ENCODE results near the gene DENND1A.

DNA sequence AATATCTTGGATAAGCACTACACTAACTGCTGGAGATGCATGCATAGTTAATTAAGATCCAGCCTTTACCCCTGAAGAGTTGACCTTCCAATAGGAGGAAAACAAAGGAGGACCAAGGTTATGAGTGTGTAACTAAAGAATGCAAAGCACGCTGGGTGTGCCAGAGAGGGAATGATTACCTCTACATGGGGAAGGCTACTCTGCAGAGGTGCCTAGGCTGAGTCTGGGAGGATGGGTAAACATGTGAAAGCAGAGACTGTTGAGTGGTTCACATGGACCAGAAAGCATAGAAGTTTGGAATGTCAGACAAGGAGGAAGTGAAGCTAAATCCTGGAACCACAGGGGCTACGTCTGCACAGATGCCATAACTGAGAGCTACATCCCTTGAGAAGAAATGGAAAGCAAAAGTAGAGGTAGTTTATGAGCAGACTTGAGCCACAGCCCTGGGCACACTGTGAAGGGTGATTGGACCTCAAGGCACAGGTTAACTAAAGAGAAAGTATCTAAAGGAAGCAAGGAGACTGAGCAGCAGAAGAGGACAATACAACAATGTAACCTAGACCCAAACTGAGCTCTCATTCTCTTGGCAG lies 176.2 kb downstream of the DENND1A start:
- no peak for TF ChIP-seq POLR2AphosphoS5 (IDR thresholded peaks at IDR 0.05; ENCODE audit: low read depth, low read length)
- TF ChIP-seq SIN3A (IDR thresholded peaks at IDR 0.05; ENCODE audit: borderline replicate concordance, insufficient read depth, low read length), result no peak
- TF ChIP-seq, protein P1, sequence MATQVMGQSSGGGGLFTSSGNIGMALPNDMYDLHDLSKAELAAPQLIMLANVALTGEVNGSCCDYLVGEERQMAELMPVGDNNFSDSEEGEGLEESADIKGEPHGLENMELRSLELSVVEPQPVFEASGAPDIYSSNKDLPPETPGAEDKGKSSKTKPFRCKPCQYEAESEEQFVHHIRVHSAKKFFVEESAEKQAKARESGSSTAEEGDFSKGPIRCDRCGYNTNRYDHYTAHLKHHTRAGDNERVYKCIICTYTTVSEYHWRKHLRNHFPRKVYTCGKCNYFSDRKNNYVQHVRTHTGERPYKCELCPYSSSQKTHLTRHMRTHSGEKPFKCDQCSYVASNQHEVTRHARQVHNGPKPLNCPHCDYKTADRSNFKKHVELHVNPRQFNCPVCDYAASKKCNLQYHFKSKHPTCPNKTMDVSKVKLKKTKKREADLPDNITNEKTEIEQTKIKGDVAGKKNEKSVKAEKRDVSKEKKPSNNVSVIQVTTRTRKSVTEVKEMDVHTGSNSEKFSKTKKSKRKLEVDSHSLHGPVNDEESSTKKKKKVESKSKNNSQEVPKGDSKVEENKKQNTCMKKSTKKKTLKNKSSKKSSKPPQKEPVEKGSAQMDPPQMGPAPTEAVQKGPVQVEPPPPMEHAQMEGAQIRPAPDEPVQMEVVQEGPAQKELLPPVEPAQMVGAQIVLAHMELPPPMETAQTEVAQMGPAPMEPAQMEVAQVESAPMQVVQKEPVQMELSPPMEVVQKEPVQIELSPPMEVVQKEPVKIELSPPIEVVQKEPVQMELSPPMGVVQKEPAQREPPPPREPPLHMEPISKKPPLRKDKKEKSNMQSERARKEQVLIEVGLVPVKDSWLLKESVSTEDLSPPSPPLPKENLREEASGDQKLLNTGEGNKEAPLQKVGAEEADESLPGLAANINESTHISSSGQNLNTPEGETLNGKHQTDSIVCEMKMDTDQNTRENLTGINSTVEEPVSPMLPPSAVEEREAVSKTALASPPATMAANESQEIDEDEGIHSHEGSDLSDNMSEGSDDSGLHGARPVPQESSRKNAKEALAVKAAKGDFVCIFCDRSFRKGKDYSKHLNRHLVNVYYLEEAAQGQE (IDR thresholded peaks at IDR 0.05; ENCODE audit: insufficient read depth in 1 of 2, low read depth in 2 of 2, low read length in 2 of 2), result no peak
- TF ChIP-seq TAF1 (IDR thresholded peaks at IDR 0.05; ENCODE audit: borderline replicate concordance, insufficient read depth, low read length), result no peak
- no peak for TF ChIP-seq FOXP2 (optimal IDR thresholded peaks at IDR 0.05; ENCODE audit: borderline replicate concordance, extremely low read depth, extremely low read length, insufficient read depth)

All from PFSK-1 (cell line).